WTC11 (cell line): ENCODE data around the gene ANTXRL.

ENCODE experiments used
- ESRRA ChIP-seq: sonication (generic); formaldehyde crosslinking; IDR thresholded peaks from 2 replicates; pipeline ENCODE4 v1.8.1; 2022; ENCODE audit warnings: mild to moderate bottlenecking, missing genetic modification reagents, borderline replicate concordance
- RELA ChIP-seq: sonication (generic); formaldehyde crosslinking; IDR thresholded peaks from 2 replicates; pipeline ENCODE4 v1.8.1; 2022; ENCODE audit warnings: missing genetic modification reagents, mild to moderate bottlenecking, borderline replicate concordance
- SP1 ChIP-seq: sonication (generic); formaldehyde crosslinking; conservative IDR thresholded peaks from 2 replicates; pipeline ENCODE4 v1.8.1; 2022; ENCODE audit warnings: missing genetic modification reagents
- ZNF232 ChIP-seq: sonication (generic); formaldehyde crosslinking; IDR thresholded peaks from 2 replicates; pipeline ENCODE4 v1.8.0; 2022; ENCODE audit warnings: mild to moderate bottlenecking, missing genetic modification reagents
- TF ChIP-seq, protein P1 (sequence below): fragments of 200-600 bp; IDR thresholded peaks from 2 replicates; pipeline ENCODE4 v1.8.0; 2022; ENCODE audit warnings: antibody characterized with exemption
- TF ChIP-seq, protein P2 (sequence below): sonication (generic); formaldehyde crosslinking; IDR thresholded peaks from 2 replicates; pipeline ENCODE4 v1.8.1; 2022; ENCODE audit warnings: mild to moderate bottlenecking, moderate library complexity, missing genetic modification reagents
- TF ChIP-seq, protein P3 (sequence below): sonication (generic); formaldehyde crosslinking; IDR thresholded peaks from 2 replicates; pipeline ENCODE4 v1.8.0; 2023; ENCODE audit warnings: missing genetic modification reagents, mild to moderate bottlenecking, borderline replicate concordance
- TF ChIP-seq, protein P4 (sequence below): sonication (generic); formaldehyde crosslinking; IDR thresholded peaks from 2 replicates; pipeline ENCODE4 v1.8.0; 2022; ENCODE audit warnings: mild to moderate bottlenecking, missing genetic modification reagents
- TF ChIP-seq, protein P5 (sequence below): sonication (generic); formaldehyde crosslinking; IDR thresholded peaks from 2 replicates; pipeline ENCODE4 v1.8.1; 2022; ENCODE audit warnings: low read depth, mild to moderate bottlenecking, moderate library complexity, missing genetic modification reagents, borderline replicate concordance
- TF ChIP-seq, protein P6 (sequence below): sonication (generic); formaldehyde crosslinking; IDR thresholded peaks from 2 replicates; pipeline ENCODE4 v1.8.1; 2023; ENCODE audit warnings: mild to moderate bottlenecking, missing genetic modification reagents, moderate library complexity
- TF ChIP-seq, protein P7 (sequence below): sonication (generic); formaldehyde crosslinking; IDR thresholded peaks from 2 replicates; pipeline ENCODE4 v1.8.1; 2023; ENCODE audit warnings: mild to moderate bottlenecking, missing genetic modification reagents

DNA sequence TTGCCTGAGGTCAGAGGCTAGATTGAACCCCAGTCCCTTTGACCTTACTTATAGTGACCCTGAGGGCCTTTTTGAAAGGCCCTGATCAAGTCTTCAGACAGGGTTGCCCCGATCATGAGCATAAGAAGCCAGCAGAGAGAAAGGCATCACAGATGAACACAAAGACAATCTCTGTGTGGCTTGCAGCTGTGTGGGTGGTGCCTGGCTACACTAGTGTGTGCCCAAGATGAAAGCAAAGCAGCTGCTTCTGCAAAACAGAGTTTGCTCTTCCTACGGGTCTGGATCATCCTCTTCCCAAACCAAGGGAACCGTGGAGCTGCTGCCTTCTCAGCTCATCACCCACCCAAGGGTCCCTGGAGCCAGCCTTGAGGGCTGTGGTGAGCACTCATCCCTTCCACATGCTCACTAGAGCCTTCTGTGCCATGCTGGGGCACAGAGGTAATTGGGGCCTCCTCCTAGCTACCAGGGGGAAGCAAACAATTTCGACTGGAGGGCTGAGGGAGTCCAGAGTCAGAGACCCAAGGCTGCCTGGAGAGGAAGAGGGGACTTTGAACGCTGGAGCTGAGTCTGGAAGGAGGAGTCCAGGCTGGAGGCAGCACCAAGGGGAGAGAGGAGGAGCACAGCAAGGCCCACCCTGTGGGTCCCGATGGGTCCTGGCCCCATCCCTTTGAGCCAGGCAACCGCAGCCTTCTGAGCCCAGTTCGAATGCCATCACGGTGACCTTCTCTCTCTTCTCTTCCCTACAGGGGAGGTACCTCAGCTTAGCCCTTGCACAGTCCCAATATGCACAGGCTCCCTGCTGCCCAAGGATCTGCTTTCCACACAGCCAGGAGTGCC is 42.3 kb downstream of the ANTXRL start:
- TF ChIP-seq, protein P1, sequence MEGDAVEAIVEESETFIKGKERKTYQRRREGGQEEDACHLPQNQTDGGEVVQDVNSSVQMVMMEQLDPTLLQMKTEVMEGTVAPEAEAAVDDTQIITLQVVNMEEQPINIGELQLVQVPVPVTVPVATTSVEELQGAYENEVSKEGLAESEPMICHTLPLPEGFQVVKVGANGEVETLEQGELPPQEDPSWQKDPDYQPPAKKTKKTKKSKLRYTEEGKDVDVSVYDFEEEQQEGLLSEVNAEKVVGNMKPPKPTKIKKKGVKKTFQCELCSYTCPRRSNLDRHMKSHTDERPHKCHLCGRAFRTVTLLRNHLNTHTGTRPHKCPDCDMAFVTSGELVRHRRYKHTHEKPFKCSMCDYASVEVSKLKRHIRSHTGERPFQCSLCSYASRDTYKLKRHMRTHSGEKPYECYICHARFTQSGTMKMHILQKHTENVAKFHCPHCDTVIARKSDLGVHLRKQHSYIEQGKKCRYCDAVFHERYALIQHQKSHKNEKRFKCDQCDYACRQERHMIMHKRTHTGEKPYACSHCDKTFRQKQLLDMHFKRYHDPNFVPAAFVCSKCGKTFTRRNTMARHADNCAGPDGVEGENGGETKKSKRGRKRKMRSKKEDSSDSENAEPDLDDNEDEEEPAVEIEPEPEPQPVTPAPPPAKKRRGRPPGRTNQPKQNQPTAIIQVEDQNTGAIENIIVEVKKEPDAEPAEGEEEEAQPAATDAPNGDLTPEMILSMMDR, result no peak
- TF ChIP-seq, protein P2, sequence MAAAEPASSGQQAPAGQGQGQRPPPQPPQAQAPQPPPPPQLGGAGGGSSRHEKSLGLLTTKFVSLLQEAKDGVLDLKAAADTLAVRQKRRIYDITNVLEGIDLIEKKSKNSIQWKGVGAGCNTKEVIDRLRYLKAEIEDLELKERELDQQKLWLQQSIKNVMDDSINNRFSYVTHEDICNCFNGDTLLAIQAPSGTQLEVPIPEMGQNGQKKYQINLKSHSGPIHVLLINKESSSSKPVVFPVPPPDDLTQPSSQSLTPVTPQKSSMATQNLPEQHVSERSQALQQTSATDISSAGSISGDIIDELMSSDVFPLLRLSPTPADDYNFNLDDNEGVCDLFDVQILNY (CRISPR knock-in tag), result no peak
- TF ChIP-seq, protein P3, sequence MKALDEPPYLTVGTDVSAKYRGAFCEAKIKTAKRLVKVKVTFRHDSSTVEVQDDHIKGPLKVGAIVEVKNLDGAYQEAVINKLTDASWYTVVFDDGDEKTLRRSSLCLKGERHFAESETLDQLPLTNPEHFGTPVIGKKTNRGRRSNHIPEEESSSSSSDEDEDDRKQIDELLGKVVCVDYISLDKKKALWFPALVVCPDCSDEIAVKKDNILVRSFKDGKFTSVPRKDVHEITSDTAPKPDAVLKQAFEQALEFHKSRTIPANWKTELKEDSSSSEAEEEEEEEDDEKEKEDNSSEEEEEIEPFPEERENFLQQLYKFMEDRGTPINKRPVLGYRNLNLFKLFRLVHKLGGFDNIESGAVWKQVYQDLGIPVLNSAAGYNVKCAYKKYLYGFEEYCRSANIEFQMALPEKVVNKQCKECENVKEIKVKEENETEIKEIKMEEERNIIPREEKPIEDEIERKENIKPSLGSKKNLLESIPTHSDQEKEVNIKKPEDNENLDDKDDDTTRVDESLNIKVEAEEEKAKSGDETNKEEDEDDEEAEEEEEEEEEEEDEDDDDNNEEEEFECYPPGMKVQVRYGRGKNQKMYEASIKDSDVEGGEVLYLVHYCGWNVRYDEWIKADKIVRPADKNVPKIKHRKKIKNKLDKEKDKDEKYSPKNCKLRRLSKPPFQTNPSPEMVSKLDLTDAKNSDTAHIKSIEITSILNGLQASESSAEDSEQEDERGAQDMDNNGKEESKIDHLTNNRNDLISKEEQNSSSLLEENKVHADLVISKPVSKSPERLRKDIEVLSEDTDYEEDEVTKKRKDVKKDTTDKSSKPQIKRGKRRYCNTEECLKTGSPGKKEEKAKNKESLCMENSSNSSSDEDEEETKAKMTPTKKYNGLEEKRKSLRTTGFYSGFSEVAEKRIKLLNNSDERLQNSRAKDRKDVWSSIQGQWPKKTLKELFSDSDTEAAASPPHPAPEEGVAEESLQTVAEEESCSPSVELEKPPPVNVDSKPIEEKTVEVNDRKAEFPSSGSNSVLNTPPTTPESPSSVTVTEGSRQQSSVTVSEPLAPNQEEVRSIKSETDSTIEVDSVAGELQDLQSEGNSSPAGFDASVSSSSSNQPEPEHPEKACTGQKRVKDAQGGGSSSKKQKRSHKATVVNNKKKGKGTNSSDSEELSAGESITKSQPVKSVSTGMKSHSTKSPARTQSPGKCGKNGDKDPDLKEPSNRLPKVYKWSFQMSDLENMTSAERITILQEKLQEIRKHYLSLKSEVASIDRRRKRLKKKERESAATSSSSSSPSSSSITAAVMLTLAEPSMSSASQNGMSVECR (CRISPR knock-in tag), result no peak
- TF ChIP-seq RELA (CRISPR knock-in tag) (no peak), ESRRA (CRISPR knock-in tag) (no peak), SP1 (no peak), ZNF232 (CRISPR knock-in tag) (no peak)
- TF ChIP-seq, protein P4, sequence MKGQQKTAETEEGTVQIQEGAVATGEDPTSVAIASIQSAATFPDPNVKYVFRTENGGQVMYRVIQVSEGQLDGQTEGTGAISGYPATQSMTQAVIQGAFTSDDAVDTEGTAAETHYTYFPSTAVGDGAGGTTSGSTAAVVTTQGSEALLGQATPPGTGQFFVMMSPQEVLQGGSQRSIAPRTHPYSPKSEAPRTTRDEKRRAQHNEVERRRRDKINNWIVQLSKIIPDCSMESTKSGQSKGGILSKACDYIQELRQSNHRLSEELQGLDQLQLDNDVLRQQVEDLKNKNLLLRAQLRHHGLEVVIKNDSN (CRISPR knock-in tag), result no peak
- TF ChIP-seq, protein P5, sequence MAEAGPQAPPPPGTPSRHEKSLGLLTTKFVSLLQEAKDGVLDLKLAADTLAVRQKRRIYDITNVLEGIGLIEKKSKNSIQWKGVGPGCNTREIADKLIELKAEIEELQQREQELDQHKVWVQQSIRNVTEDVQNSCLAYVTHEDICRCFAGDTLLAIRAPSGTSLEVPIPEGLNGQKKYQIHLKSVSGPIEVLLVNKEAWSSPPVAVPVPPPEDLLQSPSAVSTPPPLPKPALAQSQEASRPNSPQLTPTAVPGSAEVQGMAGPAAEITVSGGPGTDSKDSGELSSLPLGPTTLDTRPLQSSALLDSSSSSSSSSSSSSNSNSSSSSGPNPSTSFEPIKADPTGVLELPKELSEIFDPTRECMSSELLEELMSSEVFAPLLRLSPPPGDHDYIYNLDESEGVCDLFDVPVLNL (CRISPR knock-in tag), result no peak
- TF ChIP-seq, protein P6, sequence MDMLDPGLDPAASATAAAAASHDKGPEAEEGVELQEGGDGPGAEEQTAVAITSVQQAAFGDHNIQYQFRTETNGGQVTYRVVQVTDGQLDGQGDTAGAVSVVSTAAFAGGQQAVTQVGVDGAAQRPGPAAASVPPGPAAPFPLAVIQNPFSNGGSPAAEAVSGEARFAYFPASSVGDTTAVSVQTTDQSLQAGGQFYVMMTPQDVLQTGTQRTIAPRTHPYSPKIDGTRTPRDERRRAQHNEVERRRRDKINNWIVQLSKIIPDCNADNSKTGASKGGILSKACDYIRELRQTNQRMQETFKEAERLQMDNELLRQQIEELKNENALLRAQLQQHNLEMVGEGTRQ (CRISPR knock-in tag), result no peak
- TF ChIP-seq, protein P7, sequence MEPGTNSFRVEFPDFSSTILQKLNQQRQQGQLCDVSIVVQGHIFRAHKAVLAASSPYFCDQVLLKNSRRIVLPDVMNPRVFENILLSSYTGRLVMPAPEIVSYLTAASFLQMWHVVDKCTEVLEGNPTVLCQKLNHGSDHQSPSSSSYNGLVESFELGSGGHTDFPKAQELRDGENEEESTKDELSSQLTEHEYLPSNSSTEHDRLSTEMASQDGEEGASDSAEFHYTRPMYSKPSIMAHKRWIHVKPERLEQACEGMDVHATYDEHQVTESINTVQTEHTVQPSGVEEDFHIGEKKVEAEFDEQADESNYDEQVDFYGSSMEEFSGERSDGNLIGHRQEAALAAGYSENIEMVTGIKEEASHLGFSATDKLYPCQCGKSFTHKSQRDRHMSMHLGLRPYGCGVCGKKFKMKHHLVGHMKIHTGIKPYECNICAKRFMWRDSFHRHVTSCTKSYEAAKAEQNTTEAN, result no peak
